Suppressor macrophage treated with lipopolysaccharide for 1 hour (primary cell): ENCODE measurements around the gene CHCHD3.
"Not testable (repeated sequence)": the region's sequence is repeated elsewhere in the genome, so short reads cannot be mapped to it uniquely, and the experiment has no call there.

Experiments used
- DNase-seq, 3 donors: peaks; one replicate each; pipeline ENCODE4 v3.0.0-alpha.2; 2020 to 2022

CHCHD3 gene

DNA sequence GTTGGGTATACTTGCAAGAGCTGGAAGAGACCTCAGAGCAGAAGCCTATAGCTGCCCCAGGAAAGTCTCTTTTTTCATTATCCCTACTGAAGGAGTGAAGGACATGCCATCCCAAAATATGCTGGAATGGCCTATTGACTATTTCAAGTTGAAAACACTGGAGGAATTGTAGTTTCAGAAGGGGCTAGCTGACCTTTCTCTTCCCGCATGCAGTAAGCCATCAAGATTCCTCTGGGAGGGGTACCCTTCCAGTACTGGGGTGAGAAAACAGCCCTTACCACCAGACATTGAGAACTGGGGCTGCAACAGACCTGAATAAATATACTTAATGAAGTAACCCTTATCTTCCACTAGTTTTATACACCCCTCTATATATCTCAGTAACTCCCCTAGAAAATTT, 41.7 kb downstream of the CHCHD3 start:
- DNase-seq, result no peak

GRCh38 chr7:133039614-133040013, 42.3 kb downstream of the CHCHD3 start:
- no peak for DNase-seq

DNA sequence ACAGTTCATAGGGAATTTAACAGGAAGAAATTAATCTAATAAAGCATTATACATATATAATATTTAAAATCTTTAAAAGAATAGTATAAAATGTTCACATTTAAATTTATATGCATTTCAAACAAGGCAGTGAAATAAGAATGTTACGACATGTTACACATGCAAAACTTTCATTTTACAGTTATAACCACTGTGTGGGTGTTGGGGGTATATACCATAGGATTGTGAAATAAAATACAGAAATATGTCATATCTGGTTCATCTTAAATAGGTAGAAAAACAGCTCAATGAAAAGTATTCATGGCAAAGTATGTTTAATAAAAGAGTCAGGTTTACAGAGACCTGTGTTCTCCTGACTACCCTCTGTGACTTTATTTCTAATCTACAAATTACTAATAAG, 45.6 kb downstream of the CHCHD3 start:
- peak; percentile 13 to 48 (median 45) for DNase-seq

- DNase-seq, result not testable (repeated sequence)
These were observed 46.6 kb downstream of the CHCHD3 start for GRCh38 chr7:133035240-133035639.

- no peak for DNase-seq
These were observed 51.5 kb downstream of the CHCHD3 start for GRCh38 chr7:133030346-133030745.

- DNase-seq, result no peak
These were observed 52.4 kb downstream of the CHCHD3 start for GRCh38 chr7:133029463-133029862.

DNA sequence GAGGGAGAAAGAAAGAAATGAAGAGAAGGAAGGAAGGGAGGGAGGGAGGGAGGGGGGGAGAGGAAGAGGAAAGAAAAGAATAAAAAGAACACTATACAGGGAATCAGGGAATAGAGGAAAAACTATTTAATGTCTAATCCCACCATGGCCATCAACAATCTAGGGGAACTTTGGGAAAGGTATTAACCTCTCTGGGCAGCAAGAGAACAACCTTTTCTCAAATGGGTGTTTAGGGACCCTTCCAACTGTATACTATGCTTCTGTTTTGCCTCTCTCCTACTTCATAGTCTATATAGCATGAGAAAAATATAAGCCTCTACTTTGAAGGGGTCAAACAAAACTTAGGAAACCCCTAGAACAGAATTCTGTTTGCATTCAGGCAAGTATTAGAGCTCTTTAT, 54.5 kb downstream of the CHCHD3 start:
- no peak for DNase-seq

GRCh38 chr7:133026210-133026859, 55.6 kb downstream of the CHCHD3 start:
- DNase-seq, result no peak

DNA sequence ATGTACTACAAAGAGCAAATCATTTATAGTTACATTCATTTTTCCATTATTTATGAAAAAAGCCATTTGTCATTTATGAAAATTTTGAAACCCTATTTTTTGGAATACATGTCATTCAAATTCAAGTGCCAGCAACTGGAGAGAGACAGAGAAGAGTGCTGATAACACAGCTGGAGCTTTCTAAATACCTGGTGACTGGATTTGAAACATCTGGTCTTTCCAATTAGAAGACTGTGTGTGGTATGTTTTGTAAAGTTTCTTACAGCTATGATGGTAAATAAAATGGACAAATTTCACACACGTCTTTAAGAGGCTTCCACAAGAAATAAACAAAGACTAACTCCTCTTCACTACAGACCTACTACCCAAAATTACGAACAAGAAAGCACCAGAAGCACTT, 56.8 kb downstream of the CHCHD3 start:
- DNase-seq, result no peak

DNA sequence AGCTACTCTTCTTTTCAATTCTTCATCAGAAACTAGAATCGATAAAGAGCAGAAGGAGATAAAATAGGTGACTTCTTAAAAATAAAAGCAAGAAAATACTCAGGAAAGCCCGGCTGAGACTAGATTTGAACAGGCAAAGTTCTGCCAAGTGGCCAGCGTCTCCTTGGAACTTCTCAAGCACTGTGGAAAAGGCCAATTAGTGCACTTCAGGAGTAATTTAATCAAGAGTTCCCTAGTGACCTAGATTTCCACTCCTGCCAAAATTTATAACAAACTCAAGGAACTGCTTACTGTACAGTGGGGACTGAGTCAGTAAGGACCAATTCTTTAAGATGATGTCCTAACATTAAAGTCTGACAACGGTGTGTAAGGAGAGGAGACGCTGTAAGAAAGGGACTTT, 57.3 kb downstream of the CHCHD3 start:
- DNase-seq, result no peak

GRCh38 chr7:133023370-133024071, 58.4 kb downstream of the CHCHD3 start:
- DNase-seq, result no peak

DNA sequence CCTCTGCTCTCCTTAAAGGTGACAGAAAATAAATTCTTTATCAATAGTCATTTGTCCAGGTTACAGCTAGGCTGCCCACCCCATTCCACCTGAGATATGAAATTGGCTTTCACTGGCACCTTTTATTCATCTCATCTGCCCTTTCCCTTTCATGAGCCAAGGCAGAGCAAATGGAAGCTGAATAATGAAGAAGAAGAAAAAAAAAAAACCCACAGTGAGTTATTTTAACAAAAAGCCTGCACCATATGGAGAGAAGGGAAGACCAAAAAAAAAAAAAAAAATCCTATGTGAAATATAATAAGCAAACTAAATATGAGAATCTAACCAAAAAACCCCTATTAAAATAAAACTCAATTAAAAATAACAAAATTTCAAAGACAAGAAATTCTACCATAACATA, 59.2 kb downstream of the CHCHD3 start:
- no peak for DNase-seq

- DNase-seq, result no peak
These were observed 60.7 kb downstream of the CHCHD3 start for GRCh38 chr7:133021196-133021595.

GRCh38 chr7:133020496-133020895, 61.4 kb downstream of the CHCHD3 start:
- no peak for DNase-seq

- no peak for DNase-seq
These were observed 62.3 kb downstream of the CHCHD3 start for GRCh38 chr7:133019590-133019989.

- no peak for DNase-seq
These were observed 65.3 kb downstream of the CHCHD3 start for GRCh38 chr7:133016604-133017003.

- peak; percentile 13 to 40 (median 35) for DNase-seq
These were observed 66.0 kb downstream of the CHCHD3 start for GRCh38 chr7:133015888-133016287.

GRCh38 chr7:133011746-133012145, 70.1 kb downstream of the CHCHD3 start:
- no peak for DNase-seq

- peak in 1 of 3 donors; percentile 32 for DNase-seq
These were observed 72.3 kb downstream of the CHCHD3 start for GRCh38 chr7:133009426-133010252.

DNA sequence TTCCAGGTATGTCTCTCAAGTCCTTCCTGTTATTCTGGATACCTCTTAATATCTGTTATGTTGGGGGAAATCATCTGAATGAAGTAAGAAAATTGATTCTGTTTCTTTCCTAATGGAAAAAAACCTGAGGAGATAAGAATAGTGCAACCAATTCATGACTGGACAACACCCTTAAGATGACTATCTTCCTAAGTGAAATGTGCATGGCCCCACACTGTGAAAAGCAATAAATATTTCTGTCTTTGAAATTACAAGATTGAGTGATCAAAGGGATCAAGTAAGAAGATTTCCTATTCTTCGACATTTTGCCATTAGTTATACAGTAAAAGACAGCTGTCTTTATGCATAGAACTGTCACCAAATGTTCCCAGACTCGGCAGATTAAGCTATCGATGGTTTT, 73.9 kb downstream of the CHCHD3 start:
- no peak for DNase-seq

DNA sequence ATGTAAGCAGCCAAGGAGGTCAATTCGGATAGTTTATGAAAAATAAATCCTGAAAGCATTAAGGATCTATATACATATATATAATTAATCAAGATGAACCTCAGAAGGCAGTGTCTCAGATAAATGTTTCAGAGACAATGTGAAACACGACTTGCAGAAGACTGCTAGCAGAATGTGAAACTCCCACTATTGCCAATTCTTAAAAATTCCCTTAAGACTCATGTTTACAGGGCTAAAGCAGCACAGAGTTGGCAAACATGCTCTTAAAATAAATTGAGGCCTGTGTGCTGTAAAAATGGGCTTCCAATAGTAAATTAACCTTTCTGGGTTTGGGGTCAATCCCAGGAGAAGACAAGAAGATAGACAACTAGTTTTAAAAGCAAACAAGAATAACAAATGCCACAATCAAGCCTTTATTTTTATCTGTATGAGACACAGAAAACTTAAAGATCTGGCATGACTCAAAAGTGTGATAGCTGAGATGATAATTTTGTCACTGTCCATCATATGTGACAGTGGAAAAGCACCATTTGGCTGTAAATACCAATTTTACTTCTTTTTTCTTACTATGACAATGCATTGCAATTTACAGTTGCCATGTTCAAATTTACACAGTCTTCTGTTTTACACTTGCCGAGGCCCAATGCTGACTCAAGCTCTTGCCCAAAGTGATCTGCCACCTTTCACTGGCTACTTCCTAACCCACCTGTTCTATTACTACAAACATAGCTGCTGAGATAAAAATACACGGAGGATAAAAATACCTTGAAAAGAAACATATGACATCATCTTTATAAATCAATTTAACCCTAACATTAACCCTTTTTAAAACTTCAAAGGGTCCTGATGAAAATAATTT, 78.6 kb downstream of the CHCHD3 start:
- peak in 2 of 3 donors; percentile 35 to 54 for DNase-seq

GRCh38 chr7:133001727-133002126, 80.2 kb downstream of the CHCHD3 start:
- no peak for DNase-seq

DNA sequence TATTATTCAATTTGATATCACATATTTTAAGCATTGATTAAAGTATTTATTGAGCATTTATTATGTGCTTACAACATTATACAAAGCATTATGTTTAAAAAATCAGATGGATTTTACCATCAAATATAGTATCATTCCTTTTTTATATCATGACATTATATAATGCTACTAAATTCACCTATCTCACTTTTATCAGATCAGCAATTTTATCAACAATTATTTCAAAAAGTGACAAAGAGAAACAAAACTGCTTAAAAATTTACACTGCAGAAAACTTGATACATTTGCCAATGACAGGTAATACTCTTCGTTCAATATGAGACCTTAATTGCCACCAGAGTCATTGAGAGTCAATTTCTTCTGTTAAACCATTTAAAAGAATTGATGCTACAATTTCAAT, 82.0 kb downstream of the CHCHD3 start:
- no peak for DNase-seq
